Measurements from ENCODE around the gene DIO3. TPM values are rescaled to one million over a fixed set of nuclear protein-coding genes. Genes with fewer than 3 reads are reported as not detected.

DIO3 gene
- total RNA-seq, 2 donors from 2014 or later, result 0.55 TPM; not detected in 1

- DNase-seq (ENCODE audit: low spot score), result no peak
- TF ChIP-seq CTCF (IDR thresholded peaks at IDR 0.05), result no peak
- Histone ChIP-seq H3K27ac (no peak overlapping the region), H3K36me3 (no peaks in the 10 kb centered on the region), H3K4me1 (no peaks in the 10 kb centered on the region), H3K27me3 (no peaks in the 10 kb centered on the region), H3K9me3 (no peaks in the 10 kb centered on the region), H3K4me3 (no peak overlapping the region)
Measured at GRCh38 chr14:101583006-101583714, 21.9 kb downstream of the DIO3 start.

GRCh38 chr14:101583715-101584054 lies 22.4 kb downstream of the DIO3 start:
- H3K36me3 ChIP-seq, result no peaks in the 10 kb centered on the region
- H3K4me1 ChIP-seq, result no peaks in the 10 kb centered on the region
- no peak for DNase-seq (ENCODE audit: low spot score)
- H3K9me3 ChIP-seq, result no peaks in the 10 kb centered on the region
- no peaks in the 10 kb centered on the region for H3K27me3 ChIP-seq
- no peak overlapping the region for H3K27ac ChIP-seq
- no peak overlapping the region for H3K4me3 ChIP-seq
- TF ChIP-seq CTCF (IDR thresholded peaks at IDR 0.05), result no peak

GRCh38 chr14:101584055-101584859 lies 23.0 kb downstream of the DIO3 start:
- DNase-seq (ENCODE audit: low spot score), result no peak
- Histone ChIP-seq H3K36me3 (no peaks in the 10 kb centered on the region), H3K27me3 (no peaks in the 10 kb centered on the region), H3K27ac (no peak overlapping the region), H3K4me1 (no peaks in the 10 kb centered on the region), H3K9me3 (no peaks in the 10 kb centered on the region), H3K4me3 (no peak overlapping the region)
- TF ChIP-seq CTCF (IDR thresholded peaks at IDR 0.05), result no peak

- H3K4me1 ChIP-seq, result no peaks in the 10 kb centered on the region
- H3K9me3 ChIP-seq, result no peaks in the 10 kb centered on the region
- H3K27ac ChIP-seq, result no peak overlapping the region
- no peak overlapping the region for H3K4me3 ChIP-seq
- no peak for DNase-seq (ENCODE audit: low spot score)
- no peak for TF ChIP-seq CTCF (IDR thresholded peaks at IDR 0.05)
- no peaks in the 10 kb centered on the region for H3K36me3 ChIP-seq
- H3K27me3 ChIP-seq, result no peaks in the 10 kb centered on the region
Measured at GRCh38 chr14:101585211-101585610, 23.9 kb downstream of the DIO3 start.

- Histone ChIP-seq H3K27me3 (no peaks in the 10 kb centered on the region), H3K36me3 (no peaks in the 10 kb centered on the region), H3K4me3 (no peak overlapping the region), H3K9me3 (no peaks in the 10 kb centered on the region), H3K4me1 (no peaks in the 10 kb centered on the region), H3K27ac (no peak overlapping the region)
- DNase-seq (ENCODE audit: low spot score), result no peak
- no peak for TF ChIP-seq CTCF (IDR thresholded peaks at IDR 0.05)
Measured at GRCh38 chr14:101586531-101587430, 25.5 kb downstream of the DIO3 start.
